GM23338 (cell line): ENCODE data around the gene ZNF185. TPM values are rescaled to one million over a fixed set of nuclear protein-coding genes. Genes with fewer than 3 reads are reported as not detected.

Experiments
- ATAC-seq: fragments of 200-7000 bp; cut with Tn5 transposase; 3 replicates; pipeline ENCODE4 v1.9.1; 2020
- DNase-seq: peaks from one replicate; pipeline ENCODE4 v3.0.0-alpha.2; 2015; ENCODE audit warnings: low spot score
- H2AFZ ChIP-seq: fragments of 200-600 bp; sonication (generic); 2 replicates; pipeline ENCODE4 v1.8.0; 2016; ENCODE audit warnings: antibody characterized with exemption, mild to moderate bottlenecking, moderate library complexity
- H3F3A ChIP-seq: fragments of 200-600 bp; sonication (generic); replicated peaks from 2 replicates; pipeline ENCODE4 v1.8.0; 2017; ENCODE audit warnings: antibody characterized with exemption, mixed run types, low read depth
- H3K27ac ChIP-seq: fragments of 200-600 bp; sonication (generic); 2 replicates; pipeline ENCODE4 v1.6.1; 2016; ENCODE audit warnings: low read depth
- H3K27me3 ChIP-seq: fragments of 200-600 bp; sonication (generic); 2 replicates; pipeline ENCODE4 v1.8.0; 2016; ENCODE audit warnings: mild to moderate bottlenecking, mixed run types, moderate library complexity; ENCODE audit not compliant: insufficient read depth
- H3K36me3 ChIP-seq: fragments of 200-600 bp; sonication (generic); 2 replicates; pipeline ENCODE4 v1.8.0; 2016; ENCODE audit warnings: mild to moderate bottlenecking; ENCODE audit not compliant: insufficient read depth
- H3K4me1 ChIP-seq: fragments of 200-600 bp; sonication (generic); 2 replicates; pipeline ENCODE4 v1.8.0; 2016; ENCODE audit warnings: mild to moderate bottlenecking, moderate library complexity; ENCODE audit not compliant: insufficient read depth
- H3K4me2 ChIP-seq: fragments of 200-600 bp; sonication (generic); 2 replicates; pipeline ENCODE4 v1.7.1; 2017; ENCODE audit warnings: mixed run types
- H3K4me3 ChIP-seq: fragments of 200-600 bp; sonication (generic); 2 replicates; pipeline ENCODE4 v1.6.1; 2016; ENCODE audit warnings: mixed run types
- H3K79me2 ChIP-seq: fragments of 200-600 bp; sonication (generic); replicated peaks from 2 replicates; pipeline ENCODE4 v1.8.0; 2017; ENCODE audit warnings: mild to moderate bottlenecking; ENCODE audit not compliant: insufficient read depth
- H3K9me2 ChIP-seq: fragments of 200-600 bp; sonication (generic); 2 replicates; pipeline ENCODE4 v1.8.0; 2017; ENCODE audit not compliant: insufficient read depth
- H4K20me1 ChIP-seq: fragments of 200-600 bp; sonication (generic); replicated peaks from 2 replicates; pipeline ENCODE4 v1.8.0; 2017; ENCODE audit warnings: mild to moderate bottlenecking; ENCODE audit not compliant: insufficient read depth
- H3K27ac Mint-ChIP-seq: 2 replicates; pipeline ENCODE4 v1.8.0; 2020; ENCODE audit warnings: inconsistent platforms, mild to moderate bottlenecking, moderate library complexity, mixed read lengths
- H3K27me3 Mint-ChIP-seq: 3 replicates; pipeline ENCODE4 v1.8.0; 2022; ENCODE audit warnings: low read depth, mild to moderate bottlenecking, moderate library complexity, mixed read lengths, inconsistent platforms; ENCODE audit not compliant: insufficient read depth, poor library complexity
- H3K36me3 Mint-ChIP-seq: 3 replicates; pipeline ENCODE4 v1.8.0; 2021; ENCODE audit warnings: low read depth, mild to moderate bottlenecking, inconsistent platforms, moderate library complexity, mixed read lengths
- H3K4me1 Mint-ChIP-seq: 3 replicates; pipeline ENCODE4 v1.8.0; 2020; ENCODE audit warnings: mild to moderate bottlenecking, inconsistent platforms, mixed read lengths
- H3K4me3 Mint-ChIP-seq: 3 replicates; pipeline ENCODE4 v1.8.0; 2021; ENCODE audit warnings: moderate library complexity, mild to moderate bottlenecking, inconsistent platforms, mixed read lengths
- H3K9me3 Mint-ChIP-seq: 3 replicates; pipeline ENCODE4 v1.8.0; 2020; ENCODE audit warnings: moderate library complexity, mild to moderate bottlenecking, inconsistent platforms, mixed read lengths
- CREB1 ChIP-seq: fragments of 250-450 bp; sonication (Bioruptor Pico); IDR thresholded peaks from 2 replicates; pipeline ENCODE4 v1.5.0; 2020; ENCODE audit warnings: low read depth, mild to moderate bottlenecking, moderate library complexity
- EZH2 ChIP-seq: fragments of 200-600 bp; sonication (generic); IDR thresholded peaks from one replicate; pipeline ENCODE4 v1.8.0; 2017; ENCODE audit warnings: antibody characterized with exemption, mild to moderate bottlenecking, low read depth; ENCODE audit not compliant: unreplicated experiment
- EZH2phosphoT487 ChIP-seq: fragments of 200-600 bp; sonication (generic); IDR thresholded peaks from one replicate; pipeline ENCODE4 v1.8.1; 2018; ENCODE audit warnings: antibody characterized with exemption; ENCODE audit not compliant: unreplicated experiment
- JUNB ChIP-seq: IDR thresholded peaks from one replicate; pipeline ENCODE4 v1.6.1; 2016; ENCODE audit warnings: antibody characterized with exemption; ENCODE audit not compliant: unreplicated experiment
- NANOG ChIP-seq: IDR thresholded peaks from 2 replicates; pipeline ENCODE4 v1.6.1; 2016; ENCODE audit warnings: antibody characterized with exemption, borderline replicate concordance
- POLR2AphosphoS5 ChIP-seq: IDR thresholded peaks from 2 replicates; pipeline ENCODE4 v1.6.1; 2016; ENCODE audit warnings: antibody characterized with exemption, low read depth
- STAT1 ChIP-seq: IDR thresholded peaks from one replicate; pipeline ENCODE4 v1.6.1; 2016; ENCODE audit warnings: antibody characterized with exemption; ENCODE audit not compliant: unreplicated experiment
- ZNF114 ChIP-seq: fragments of 250-450 bp; sonication (Bioruptor Pico); IDR thresholded peaks from 2 replicates; pipeline ENCODE4 v1.5.0; 2020; ENCODE audit warnings: mild to moderate bottlenecking, moderate library complexity
- ZNF331 ChIP-seq: fragments of 250-450 bp; sonication (Bioruptor Pico); IDR thresholded peaks from 2 replicates; pipeline ENCODE4 v1.5.0; 2020; ENCODE audit warnings: low read depth, mild to moderate bottlenecking, moderate library complexity
- polyA plus RNA-seq: library from polyadenylated mRNA; unstranded; fragments of >200 nt; fragmentation: Nextera tagmentation; extraction: Ambion mirVana; gene quantifications from 2 replicates; pipeline ENCODE4 v1.2.1, GENCODE V29; 2016
- total RNA-seq: library from RNA; depleted of rRNA; stranded (reverse); fragments of >200 nt; shearing (Covaris generic); gene quantifications from 2 replicates; pipeline ENCODE4 v1.2.3, GENCODE V29; 2014
- TF ChIP-seq, protein P1 (sequence below), 2 experiments: fragments of 200-600 bp in 1 of 2; sonication (generic) in 1 of 2; conservative IDR thresholded peaks; 2 replicates each; pipeline versions ENCODE4 v1.5.1 to v1.6.1; 2016 to 2017; ENCODE audit warnings: antibody characterized with exemption in 2 of 2, low read depth in 2 of 2, mild to moderate bottlenecking in 2 of 2, moderate library complexity in 1 of 2
- TF ChIP-seq, protein P2 (sequence below): IDR thresholded peaks from one replicate; pipeline ENCODE4 v1.6.1; 2018; ENCODE audit warnings: antibody characterized with exemption; ENCODE audit not compliant: unreplicated experiment
- TF ChIP-seq, protein P3 (sequence below): fragments of 250-450 bp; sonication (Bioruptor Pico); IDR thresholded peaks from 2 replicates; pipeline ENCODE4 v1.5.0; 2020; ENCODE audit warnings: mild to moderate bottlenecking, moderate library complexity
- TF ChIP-seq, protein P4 (sequence below): IDR thresholded peaks from 2 replicates; pipeline ENCODE4 v1.6.1; 2016; ENCODE audit warnings: antibody characterized with exemption

Gene ZNF185
- total and polyA plus RNA-seq, 2 experiments from 2014 or later, result 2.9 to 7.8 TPM

DNA sequence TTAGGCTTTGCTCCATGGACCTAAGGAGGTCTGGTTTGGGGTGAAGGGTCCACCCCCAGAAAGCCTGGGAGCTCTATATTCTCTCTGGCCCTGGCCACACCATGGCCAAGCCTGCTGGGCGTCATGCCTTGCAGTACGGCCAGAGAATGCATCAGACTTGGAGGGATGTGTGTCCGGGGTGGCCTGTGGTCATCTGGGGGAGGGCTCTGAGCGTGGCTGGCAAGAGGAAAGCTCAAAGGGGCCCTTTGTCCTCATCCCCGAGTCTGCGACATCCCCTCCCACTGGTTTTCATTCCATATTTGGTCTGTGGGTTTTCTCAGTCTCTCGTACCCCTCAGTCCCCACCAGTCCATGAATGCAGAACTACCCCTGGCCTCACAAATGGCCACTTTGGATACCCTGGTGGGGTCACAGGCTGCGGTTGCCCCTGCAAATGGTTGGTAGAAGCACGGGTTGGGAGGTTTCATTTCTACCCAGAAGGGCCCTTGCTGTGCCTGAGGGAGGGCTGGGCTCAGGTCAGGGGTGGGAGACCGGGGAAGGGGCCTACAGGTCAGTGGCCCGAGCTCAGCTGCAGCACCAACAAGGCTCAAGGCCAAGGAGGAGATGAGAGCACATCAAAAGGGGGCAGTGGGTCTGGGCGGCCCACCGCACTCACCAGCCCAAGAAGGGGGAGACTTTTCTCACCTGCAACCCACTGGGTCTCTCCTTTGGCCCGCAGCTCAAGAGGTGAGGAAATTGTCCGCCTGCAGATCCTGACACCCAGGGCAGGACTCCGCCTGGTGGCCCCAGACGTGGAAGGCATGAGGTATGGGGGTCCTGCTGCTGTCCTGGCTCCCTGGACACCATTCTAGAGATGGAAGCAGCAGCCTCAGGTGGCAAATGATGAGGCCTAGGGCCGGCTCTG, 30.2 kb downstream of the ZNF185 start:
- Mint-ChIP-seq H3K4me1 (peaks cover 5% of the 10 kb centered on the region; the same call in 2 of the 3 replicates), H3K36me3 (no peaks in the 10 kb centered on the region), H3K27ac (no peak overlapping the region), H3K9me3 (no peaks in the 10 kb centered on the region; the same call in 2 of the 3 replicates), H3K4me3 (no peak overlapping the region), H3K27me3 (peaks cover 6% of the 10 kb centered on the region)
- no peaks in the 10 kb centered on the region for H3K4me1 ChIP-seq
- no peaks in the 10 kb centered on the region for H3K36me3 ChIP-seq
- TF ChIP-seq, protein P1, sequence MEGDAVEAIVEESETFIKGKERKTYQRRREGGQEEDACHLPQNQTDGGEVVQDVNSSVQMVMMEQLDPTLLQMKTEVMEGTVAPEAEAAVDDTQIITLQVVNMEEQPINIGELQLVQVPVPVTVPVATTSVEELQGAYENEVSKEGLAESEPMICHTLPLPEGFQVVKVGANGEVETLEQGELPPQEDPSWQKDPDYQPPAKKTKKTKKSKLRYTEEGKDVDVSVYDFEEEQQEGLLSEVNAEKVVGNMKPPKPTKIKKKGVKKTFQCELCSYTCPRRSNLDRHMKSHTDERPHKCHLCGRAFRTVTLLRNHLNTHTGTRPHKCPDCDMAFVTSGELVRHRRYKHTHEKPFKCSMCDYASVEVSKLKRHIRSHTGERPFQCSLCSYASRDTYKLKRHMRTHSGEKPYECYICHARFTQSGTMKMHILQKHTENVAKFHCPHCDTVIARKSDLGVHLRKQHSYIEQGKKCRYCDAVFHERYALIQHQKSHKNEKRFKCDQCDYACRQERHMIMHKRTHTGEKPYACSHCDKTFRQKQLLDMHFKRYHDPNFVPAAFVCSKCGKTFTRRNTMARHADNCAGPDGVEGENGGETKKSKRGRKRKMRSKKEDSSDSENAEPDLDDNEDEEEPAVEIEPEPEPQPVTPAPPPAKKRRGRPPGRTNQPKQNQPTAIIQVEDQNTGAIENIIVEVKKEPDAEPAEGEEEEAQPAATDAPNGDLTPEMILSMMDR (conservative IDR thresholded peaks at IDR 0.05; ENCODE audit: low read depth in 2 of 2), result no peak
- TF ChIP-seq, protein P2, sequence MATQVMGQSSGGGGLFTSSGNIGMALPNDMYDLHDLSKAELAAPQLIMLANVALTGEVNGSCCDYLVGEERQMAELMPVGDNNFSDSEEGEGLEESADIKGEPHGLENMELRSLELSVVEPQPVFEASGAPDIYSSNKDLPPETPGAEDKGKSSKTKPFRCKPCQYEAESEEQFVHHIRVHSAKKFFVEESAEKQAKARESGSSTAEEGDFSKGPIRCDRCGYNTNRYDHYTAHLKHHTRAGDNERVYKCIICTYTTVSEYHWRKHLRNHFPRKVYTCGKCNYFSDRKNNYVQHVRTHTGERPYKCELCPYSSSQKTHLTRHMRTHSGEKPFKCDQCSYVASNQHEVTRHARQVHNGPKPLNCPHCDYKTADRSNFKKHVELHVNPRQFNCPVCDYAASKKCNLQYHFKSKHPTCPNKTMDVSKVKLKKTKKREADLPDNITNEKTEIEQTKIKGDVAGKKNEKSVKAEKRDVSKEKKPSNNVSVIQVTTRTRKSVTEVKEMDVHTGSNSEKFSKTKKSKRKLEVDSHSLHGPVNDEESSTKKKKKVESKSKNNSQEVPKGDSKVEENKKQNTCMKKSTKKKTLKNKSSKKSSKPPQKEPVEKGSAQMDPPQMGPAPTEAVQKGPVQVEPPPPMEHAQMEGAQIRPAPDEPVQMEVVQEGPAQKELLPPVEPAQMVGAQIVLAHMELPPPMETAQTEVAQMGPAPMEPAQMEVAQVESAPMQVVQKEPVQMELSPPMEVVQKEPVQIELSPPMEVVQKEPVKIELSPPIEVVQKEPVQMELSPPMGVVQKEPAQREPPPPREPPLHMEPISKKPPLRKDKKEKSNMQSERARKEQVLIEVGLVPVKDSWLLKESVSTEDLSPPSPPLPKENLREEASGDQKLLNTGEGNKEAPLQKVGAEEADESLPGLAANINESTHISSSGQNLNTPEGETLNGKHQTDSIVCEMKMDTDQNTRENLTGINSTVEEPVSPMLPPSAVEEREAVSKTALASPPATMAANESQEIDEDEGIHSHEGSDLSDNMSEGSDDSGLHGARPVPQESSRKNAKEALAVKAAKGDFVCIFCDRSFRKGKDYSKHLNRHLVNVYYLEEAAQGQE, result no peak
- TF ChIP-seq JUNB (no peak), ZNF114 (no peak), CREB1 (CRISPR knock-in tag) (no peak), EZH2phosphoT487 (no peak), ZNF331 (CRISPR knock-in tag) (no peak), EZH2 (no peak), NANOG (no peak), POLR2AphosphoS5 (no peak), STAT1 (no peak)
- TF ChIP-seq, protein P3, sequence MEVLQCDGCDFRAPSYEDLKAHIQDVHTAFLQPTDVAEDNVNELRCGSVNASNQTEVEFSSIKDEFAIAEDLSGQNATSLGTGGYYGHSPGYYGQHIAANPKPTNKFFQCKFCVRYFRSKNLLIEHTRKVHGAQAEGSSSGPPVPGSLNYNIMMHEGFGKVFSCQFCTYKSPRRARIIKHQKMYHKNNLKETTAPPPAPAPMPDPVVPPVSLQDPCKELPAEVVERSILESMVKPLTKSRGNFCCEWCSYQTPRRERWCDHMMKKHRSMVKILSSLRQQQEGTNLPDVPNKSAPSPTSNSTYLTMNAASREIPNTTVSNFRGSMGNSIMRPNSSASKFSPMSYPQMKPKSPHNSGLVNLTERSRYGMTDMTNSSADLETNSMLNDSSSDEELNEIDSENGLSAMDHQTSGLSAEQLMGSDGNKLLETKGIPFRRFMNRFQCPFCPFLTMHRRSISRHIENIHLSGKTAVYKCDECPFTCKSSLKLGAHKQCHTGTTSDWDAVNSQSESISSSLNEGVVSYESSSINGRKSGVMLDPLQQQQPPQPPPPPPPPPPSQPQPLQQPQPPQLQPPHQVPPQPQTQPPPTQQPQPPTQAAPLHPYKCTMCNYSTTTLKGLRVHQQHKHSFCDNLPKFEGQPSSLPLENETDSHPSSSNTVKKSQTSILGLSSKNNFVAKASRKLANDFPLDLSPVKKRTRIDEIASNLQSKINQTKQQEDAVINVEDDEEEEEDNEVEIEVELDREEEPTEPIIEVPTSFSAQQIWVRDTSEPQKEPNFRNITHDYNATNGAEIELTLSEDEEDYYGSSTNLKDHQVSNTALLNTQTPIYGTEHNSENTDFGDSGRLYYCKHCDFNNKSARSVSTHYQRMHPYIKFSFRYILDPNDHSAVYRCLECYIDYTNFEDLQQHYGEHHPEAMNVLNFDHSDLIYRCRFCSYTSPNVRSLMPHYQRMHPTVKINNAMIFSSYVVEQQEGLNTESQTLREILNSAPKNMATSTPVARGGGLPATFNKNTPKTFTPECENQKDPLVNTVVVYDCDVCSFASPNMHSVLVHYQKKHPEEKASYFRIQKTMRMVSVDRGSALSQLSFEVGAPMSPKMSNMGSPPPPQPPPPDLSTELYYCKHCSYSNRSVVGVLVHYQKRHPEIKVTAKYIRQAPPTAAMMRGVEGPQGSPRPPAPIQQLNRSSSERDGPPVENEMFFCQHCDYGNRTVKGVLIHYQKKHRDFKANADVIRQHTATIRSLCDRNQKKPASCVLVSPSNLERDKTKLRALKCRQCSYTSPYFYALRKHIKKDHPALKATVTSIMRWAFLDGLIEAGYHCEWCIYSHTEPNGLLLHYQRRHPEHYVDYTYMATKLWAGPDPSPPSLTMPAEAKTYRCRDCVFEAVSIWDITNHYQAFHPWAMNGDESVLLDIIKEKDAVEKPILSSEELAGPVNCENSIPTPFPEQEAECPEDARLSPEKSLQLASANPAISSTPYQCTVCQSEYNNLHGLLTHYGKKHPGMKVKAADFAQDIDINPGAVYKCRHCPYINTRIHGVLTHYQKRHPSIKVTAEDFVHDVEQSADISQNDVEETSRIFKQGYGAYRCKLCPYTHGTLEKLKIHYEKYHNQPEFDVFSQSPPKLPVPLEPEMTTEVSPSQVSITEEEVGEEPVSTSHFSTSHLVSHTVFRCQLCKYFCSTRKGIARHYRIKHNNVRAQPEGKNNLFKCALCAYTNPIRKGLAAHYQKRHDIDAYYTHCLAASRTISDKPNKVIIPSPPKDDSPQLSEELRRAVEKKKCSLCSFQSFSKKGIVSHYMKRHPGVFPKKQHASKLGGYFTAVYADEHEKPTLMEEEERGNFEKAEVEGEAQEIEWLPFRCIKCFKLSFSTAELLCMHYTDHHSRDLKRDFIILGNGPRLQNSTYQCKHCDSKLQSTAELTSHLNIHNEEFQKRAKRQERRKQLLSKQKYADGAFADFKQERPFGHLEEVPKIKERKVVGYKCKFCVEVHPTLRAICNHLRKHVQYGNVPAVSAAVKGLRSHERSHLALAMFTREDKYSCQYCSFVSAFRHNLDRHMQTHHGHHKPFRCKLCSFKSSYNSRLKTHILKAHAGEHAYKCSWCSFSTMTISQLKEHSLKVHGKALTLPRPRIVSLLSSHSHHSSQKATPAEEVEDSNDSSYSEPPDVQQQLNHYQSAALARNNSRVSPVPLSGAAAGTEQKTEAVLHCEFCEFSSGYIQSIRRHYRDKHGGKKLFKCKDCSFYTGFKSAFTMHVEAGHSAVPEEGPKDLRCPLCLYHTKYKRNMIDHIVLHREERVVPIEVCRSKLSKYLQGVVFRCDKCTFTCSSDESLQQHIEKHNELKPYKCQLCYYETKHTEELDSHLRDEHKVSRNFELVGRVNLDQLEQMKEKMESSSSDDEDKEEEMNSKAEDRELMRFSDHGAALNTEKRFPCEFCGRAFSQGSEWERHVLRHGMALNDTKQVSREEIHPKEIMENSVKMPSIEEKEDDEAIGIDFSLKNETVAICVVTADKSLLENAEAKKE (CRISPR knock-in tag), result no peak
- TF ChIP-seq, protein P4, sequence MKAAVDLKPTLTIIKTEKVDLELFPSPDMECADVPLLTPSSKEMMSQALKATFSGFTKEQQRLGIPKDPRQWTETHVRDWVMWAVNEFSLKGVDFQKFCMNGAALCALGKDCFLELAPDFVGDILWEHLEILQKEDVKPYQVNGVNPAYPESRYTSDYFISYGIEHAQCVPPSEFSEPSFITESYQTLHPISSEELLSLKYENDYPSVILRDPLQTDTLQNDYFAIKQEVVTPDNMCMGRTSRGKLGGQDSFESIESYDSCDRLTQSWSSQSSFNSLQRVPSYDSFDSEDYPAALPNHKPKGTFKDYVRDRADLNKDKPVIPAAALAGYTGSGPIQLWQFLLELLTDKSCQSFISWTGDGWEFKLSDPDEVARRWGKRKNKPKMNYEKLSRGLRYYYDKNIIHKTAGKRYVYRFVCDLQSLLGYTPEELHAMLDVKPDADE, result no peak
- no peak overlapping the region for H2AFZ ChIP-seq
- H3K79me2 ChIP-seq, result no peaks in the 10 kb centered on the region
- DNase-seq (no peak), ATAC-seq (no peak)
- no peaks in the 10 kb centered on the region for H4K20me1 ChIP-seq
- H3K4me2 ChIP-seq, result no peak overlapping the region
- no peaks in the 10 kb centered on the region for H3K27me3 ChIP-seq
- no peak overlapping the region for H3K27ac ChIP-seq
- H3K9me2 ChIP-seq, result no peaks in the 10 kb centered on the region
- no peak overlapping the region for H3K4me3 ChIP-seq
- H3F3A ChIP-seq, result no peaks in the 10 kb centered on the region
